Hematopoietic multipotent progenitor cell treated with erythropoietin and hydrocortisone succinate and interleukin-3 and kit ligand, for 17 days (in vitro differentiated cells): ENCODE data around the gene TNFAIP6.
"Not testable (repeated sequence)": the region's sequence is repeated elsewhere in the genome, so short reads cannot be mapped to it uniquely, and the experiment has no call there.

Experiments
- DNase-seq: peaks from one replicate; pipeline ENCODE4 v3.0.0-alpha.2; 2015; ENCODE audit warnings: low spot score

TNFAIP6 gene

GRCh38 chr2:151417650-151418049 lies 60.3 kb downstream of the TNFAIP6 start:
- no peak for DNase-seq

GRCh38 chr2:151421681-151422080 lies 64.3 kb downstream of the TNFAIP6 start:
- DNase-seq = not testable (repeated sequence)

- no peak for DNase-seq
Observed at GRCh38 chr2:151422917-151423439, 65.6 kb downstream of the TNFAIP6 start.

- DNase-seq = no peak
Observed at GRCh38 chr2:151423760-151424159, 66.4 kb downstream of the TNFAIP6 start.
